GM23248 (cell line): Measurements from ENCODE around the gene PHLPP1.

Experiments
- EZH2 ChIP-seq: fragments of 200-600 bp; sonication (generic); IDR thresholded peaks from 2 replicates; pipeline ENCODE4 v1.6.1; 2018; ENCODE audit warnings: antibody characterized with exemption, mild to moderate bottlenecking; ENCODE audit not compliant: insufficient read depth, poor library complexity, severe bottlenecking
- EZH2phosphoT487 ChIP-seq: fragments of 200-600 bp; sonication (generic); IDR thresholded peaks from 2 replicates; pipeline ENCODE4 v1.6.1; 2018; ENCODE audit warnings: antibody characterized with exemption, moderate library complexity, mild to moderate bottlenecking, low read depth; ENCODE audit not compliant: insufficient read depth

GRCh38 chr18:62788876-62789275 is 73.5 kb downstream of the PHLPP1 start:
- no peak for TF ChIP-seq EZH2
- TF ChIP-seq EZH2phosphoT487: no peak
